GM19397 (cell line): ENCODE results near the gene RAVER2.

ENCODE experiments used
- ATAC-seq: cut with Tn5 transposase; IDR thresholded peaks from one replicate; pipeline ENCODE4 v1.9.1; 2021; ENCODE audit warnings: mild to moderate bottlenecking, moderate library complexity; ENCODE audit not compliant: unreplicated experiment

RAVER2 gene

GRCh38 chr1:64875101-64875500 is 130.2 kb downstream of the RAVER2 start:
- no peak for ATAC-seq

GRCh38 chr1:64875606-64876005 is 130.7 kb downstream of the RAVER2 start:
- ATAC-seq: no peak

DNA sequence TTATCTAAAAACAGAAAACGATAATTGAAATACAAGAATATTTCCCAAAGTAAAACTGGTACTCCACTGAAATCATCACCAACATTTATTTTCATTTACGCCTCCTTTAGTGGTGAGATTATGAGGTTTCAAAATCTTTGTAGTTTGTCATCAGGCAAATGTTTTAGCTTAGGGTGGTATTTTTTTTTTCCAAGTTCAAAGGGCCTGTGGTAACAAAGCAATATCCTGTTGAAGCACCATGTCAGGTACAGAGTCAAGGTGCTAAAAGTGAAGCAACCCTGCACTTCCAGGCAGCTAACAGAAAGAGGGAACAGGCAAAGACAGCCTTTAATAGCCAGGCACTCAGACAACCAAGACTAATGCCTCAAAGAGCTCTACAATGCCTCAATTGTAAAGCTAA is 132.3 kb downstream of the RAVER2 start:
- no peak for ATAC-seq

GRCh38 chr1:64877598-64877997 is 132.7 kb downstream of the RAVER2 start:
- no peak for ATAC-seq

- ATAC-seq: no peak
Observed at GRCh38 chr1:64878090-64878489, 133.2 kb downstream of the RAVER2 start.

GRCh38 chr1:64878931-64879611 is 134.2 kb downstream of the RAVER2 start:
- no peak for ATAC-seq

DNA sequence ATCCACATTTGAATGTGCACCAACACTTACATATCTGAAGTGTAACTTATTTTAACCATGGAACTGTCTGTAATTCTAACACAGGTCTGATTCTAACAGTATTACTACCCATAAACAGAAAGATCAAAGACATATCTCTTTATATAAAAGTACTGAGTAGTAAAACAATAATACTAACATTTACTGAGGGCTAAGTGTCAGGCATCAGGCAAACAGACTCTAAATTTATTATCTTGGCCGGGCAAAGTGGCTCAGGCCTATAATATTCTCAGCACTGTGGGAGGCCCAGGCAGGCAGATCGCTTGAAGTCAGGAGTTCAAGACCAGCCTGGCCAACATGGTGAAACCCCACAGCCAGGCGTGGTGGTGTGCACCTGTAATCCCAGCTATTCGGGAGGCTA is 135.6 kb downstream of the RAVER2 start:
- no peak for ATAC-seq

DNA sequence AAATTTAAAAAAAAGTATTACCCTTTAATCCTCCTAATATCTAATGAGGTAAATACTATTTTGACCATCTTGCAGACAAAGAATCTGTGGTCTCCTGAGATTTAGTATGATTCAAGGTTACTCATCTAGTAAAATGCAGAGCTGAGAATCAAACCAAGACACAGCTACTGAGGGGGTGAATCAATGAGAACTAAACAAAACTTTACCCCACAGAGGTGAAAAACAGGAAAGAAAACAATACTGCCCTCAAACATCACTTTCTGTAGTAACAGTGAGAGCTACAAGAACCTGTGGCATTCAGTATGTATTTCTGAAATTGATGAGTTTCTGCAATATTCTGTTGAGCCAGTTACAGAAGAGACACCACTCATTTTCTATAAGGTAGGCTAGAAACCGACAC is 136.4 kb downstream of the RAVER2 start:
- ATAC-seq: no peak
